Lower leg skin (tissue), 4 donors: ENCODE results near the gene PAPPA. TPM values are rescaled to one million over a fixed set of nuclear protein-coding genes. Genes with fewer than 3 reads are reported as not detected.

Experiments used
- DNase-seq, 2 donors: peaks; one replicate each; pipeline ENCODE4 v3.0.0-alpha.2; 2019; ENCODE audit warnings: low spot score in 2 of 2
- H3K4me3 ChIP-seq: fragments of 200-600 bp; sonication (generic); 2 replicates; pipeline ENCODE4 v1.5.1; 2017; ENCODE audit warnings: mild to moderate bottlenecking, low read depth; ENCODE audit not compliant: poor library complexity, severe bottlenecking
- CTCF ChIP-seq, 3 donors: fragments of 450-650 bp; IDR thresholded peaks; one replicate each; pipeline ENCODE4 v1.5.1; 2016; ENCODE audit warnings: antibody characterized with exemption in 3 of 3, mild to moderate bottlenecking in 3 of 3, moderate library complexity in 2 of 3
- POLR2A ChIP-seq, 2 donors: fragments of 450-650 bp; IDR thresholded peaks; one replicate each; pipeline ENCODE4 v1.6.1; 2016 to 2017; ENCODE audit warnings: antibody characterized with exemption in 2 of 2, mild to moderate bottlenecking in 1 of 2, moderate library complexity in 1 of 2
- WGBS, 2 donors: methylation state at CpG; one replicate each; pipeline ENCODE4 v1.1.5; 2018; 5-methylcytosine and 5-hydroxymethylcytosine counted together
- intact Hi-C: fragments of 100-400 bp; cut with DNase I; formaldehyde crosslinking; loops from one replicate; pipeline ENCODE4 v1.15.0; 2023; ENCODE audit warnings: low total_unique reads
- total RNA-seq, 4 donors: library from RNA; depleted of rRNA; stranded (reverse); fragments of >200 nt; gene quantifications; one replicate each; pipeline ENCODE4 v1.1.0, GENCODE V29; 2016

Gene PAPPA
- total RNA-seq, 4 donors from 2014 or later: 0.64 to 2.2 (median 1.9) TPM

- no peak for DNase-seq
- TF ChIP-seq POLR2A (IDR thresholded peaks at IDR 0.05): no peak
- no peak for TF ChIP-seq CTCF (IDR thresholded peaks at IDR 0.05)
- H3K4me3 ChIP-seq: no peak overlapping the region
- intact Hi-C loops: no loop called here
These were observed 122.6 kb downstream of the PAPPA start for GRCh38 chr9:116276196-116276493.

- intact Hi-C loops: no loop called here
- WGBS, 2 donors: 72 to 74% methylated on average over 10 of the region's 10 CpGs
- TF ChIP-seq CTCF (IDR thresholded peaks at IDR 0.05): no peak
- TF ChIP-seq POLR2A (IDR thresholded peaks at IDR 0.05): no peak
- no peak for DNase-seq
- no peak overlapping the region for H3K4me3 ChIP-seq
These were observed 123.1 kb downstream of the PAPPA start for GRCh38 chr9:116276651-116277121.

DNA sequence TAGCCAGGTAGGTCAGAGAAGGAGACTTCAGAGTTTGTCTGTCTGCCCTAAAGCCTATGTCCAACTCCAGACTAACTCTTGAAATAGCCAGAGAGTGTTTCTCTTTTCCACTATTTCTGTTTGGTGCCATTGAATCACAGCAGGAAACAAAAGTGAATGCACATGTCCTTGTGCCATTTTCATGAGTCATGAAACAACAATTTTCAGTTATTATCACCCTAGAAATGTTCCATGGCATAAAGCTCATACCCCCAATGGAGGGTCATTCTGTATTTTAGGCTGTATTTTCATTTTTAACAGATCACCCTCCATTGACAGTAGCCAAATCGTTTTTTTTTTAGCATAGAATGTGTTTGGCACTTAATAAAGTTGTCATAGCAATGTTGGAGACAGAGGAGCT lies 124.7 kb downstream of the PAPPA start:
- intact Hi-C loops: no loop called here
- no peak for DNase-seq
- TF ChIP-seq POLR2A (IDR thresholded peaks at IDR 0.05) (no peak), CTCF (IDR thresholded peaks at IDR 0.05) (no peak)
- 41 to 58% methylated on average over 1 of the region's 1 CpG for WGBS, 2 donors
- H3K4me3 ChIP-seq: no peak overlapping the region

GRCh38 chr9:116279230-116279629 lies 125.6 kb downstream of the PAPPA start:
- intact Hi-C loops: no loop called here
- 60 to 65% methylated on average over 11 of the region's 11 CpGs for WGBS, 2 donors
- no peak for TF ChIP-seq CTCF (IDR thresholded peaks at IDR 0.05)
- no peak for TF ChIP-seq POLR2A (IDR thresholded peaks at IDR 0.05)

DNA sequence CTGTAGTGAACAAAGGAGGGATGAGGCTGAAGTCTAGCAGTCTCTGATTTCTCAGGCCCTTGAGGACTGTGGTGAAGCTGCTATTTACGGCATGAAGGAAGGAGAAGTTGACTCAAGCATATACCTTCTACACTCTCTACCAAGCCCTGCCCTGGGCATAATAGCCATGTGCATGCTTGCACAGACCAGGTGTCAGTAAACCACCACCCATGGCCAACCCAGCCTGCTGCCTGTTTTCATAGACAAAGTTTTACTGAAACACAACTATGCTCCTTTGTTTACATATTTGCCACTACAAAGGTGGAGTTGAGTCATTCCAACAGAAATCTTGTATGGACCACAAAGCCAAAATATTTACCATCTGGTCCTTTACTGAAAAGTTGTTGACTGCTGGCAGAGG lies 126.9 kb downstream of the PAPPA start:
- 76 to 94% methylated on average over 1 of the region's 1 CpG for WGBS, 2 donors
- intact Hi-C loops: no loop called here
- H3K4me3 ChIP-seq: no peak overlapping the region
- no peak for TF ChIP-seq POLR2A (IDR thresholded peaks at IDR 0.05)
- no peak for TF ChIP-seq CTCF (IDR thresholded peaks at IDR 0.05)
- DNase-seq: no peak

More at GRCh38 chr9:116279230-116279629, 125.6 kb downstream of the PAPPA start:
- no peak for DNase-seq
- no peak overlapping the region for H3K4me3 ChIP-seq

- 67 to 80% methylated on average over 1 of the region's 1 CpG for WGBS, 2 donors
- no peak for TF ChIP-seq POLR2A (IDR thresholded peaks at IDR 0.05)
- TF ChIP-seq CTCF (IDR thresholded peaks at IDR 0.05): no peak
- no peak for DNase-seq
- H3K4me3 ChIP-seq: no peak overlapping the region
- intact Hi-C loops: no loop called here
These were observed 129.0 kb downstream of the PAPPA start for GRCh38 chr9:116282597-116282996.
